22Rv1 (cell line): Measurements from ENCODE around the gene MYH15.

Source experiments
- H3K27ac ChIP-seq: fragments of 450-650 bp; 2 replicates; pipeline ENCODE4 v1.5.1; 2017
- CTCF ChIP-seq: fragments of 450-650 bp; IDR thresholded peaks from 2 replicates; pipeline ENCODE4 v1.5.1; 2017; ENCODE audit warnings: mild to moderate bottlenecking
- ZFX ChIP-seq: fragments of 450-650 bp; IDR thresholded peaks from 2 replicates; pipeline ENCODE4 v1.6.1; 2017; ENCODE audit warnings: antibody characterized with exemption, borderline replicate concordance

MYH15 gene

DNA sequence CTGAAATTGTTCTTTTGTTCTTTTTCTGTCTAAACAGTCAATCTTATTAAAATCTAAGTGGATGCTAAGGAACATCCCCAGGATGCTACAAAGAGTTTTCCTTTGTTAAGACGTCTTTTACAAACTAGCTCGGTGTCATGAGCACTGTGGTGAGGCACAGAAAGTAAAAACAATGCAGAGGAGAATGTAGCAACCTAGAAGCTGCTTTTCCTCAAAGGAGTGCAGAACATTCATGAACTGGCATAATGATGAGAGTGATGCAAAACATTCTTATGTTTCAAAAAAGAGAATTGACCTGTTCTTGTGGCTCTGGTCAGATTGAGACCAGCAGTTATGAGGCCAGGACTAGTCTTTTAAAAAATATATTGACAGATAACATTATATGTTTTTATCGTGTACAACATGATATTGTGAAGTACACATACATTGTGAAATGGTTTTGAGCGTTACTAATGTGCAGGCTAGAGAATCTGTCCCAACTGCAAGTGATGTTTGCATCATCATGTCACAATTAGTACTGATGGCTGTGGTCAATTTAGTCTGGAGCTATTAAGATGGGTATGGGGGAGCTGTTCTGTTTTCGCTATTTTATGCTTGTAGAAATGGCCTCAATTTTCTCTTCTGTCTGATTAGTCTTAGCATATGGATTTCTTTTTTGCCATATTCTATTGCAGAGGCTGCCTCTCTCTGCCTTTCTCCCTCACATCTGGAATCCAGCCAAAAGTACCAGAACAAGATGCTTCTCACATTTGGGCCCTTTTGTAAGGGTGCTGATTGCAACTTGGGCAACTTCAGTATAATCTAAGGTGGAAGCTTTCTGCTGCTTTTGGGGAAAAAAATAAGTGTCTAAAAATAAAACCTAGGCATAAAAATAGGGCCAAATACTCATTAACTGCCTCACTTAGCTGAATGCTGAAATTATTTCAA, 163.8 kb downstream of the MYH15 start:
- no peak overlapping the region for H3K27ac ChIP-seq
- TF ChIP-seq ZFX: no peak
- TF ChIP-seq CTCF: no peak

GRCh38 chr3:108345492-108346205, 164.7 kb downstream of the MYH15 start:
- TF ChIP-seq ZFX: no peak
- no peak for TF ChIP-seq CTCF
- no peak overlapping the region for H3K27ac ChIP-seq

DNA sequence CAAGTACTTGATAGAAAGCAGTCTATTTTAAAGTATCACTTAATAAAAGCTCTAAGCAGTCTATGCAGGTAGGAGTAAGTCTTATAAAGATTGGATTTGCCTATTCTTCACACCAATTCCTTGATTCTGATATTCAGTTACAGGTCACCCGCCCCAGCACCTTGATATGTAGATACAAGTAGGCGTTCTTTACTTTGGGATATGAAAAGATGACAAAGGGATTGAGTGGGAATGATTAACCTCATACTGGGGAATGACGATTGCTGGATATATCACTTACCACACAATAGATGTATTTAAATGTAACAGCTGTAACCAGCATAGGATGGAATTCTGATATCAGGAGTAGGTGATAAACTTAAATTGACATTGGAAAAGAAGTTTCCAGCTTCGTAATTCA, 166.9 kb downstream of the MYH15 start:
- no peak for TF ChIP-seq ZFX
- no peak for TF ChIP-seq CTCF
- no peak overlapping the region for H3K27ac ChIP-seq

GRCh38 chr3:108342837-108343486, 167.4 kb downstream of the MYH15 start:
- H3K27ac ChIP-seq: no peak overlapping the region
- TF ChIP-seq CTCF: no peak
- TF ChIP-seq ZFX: no peak

DNA sequence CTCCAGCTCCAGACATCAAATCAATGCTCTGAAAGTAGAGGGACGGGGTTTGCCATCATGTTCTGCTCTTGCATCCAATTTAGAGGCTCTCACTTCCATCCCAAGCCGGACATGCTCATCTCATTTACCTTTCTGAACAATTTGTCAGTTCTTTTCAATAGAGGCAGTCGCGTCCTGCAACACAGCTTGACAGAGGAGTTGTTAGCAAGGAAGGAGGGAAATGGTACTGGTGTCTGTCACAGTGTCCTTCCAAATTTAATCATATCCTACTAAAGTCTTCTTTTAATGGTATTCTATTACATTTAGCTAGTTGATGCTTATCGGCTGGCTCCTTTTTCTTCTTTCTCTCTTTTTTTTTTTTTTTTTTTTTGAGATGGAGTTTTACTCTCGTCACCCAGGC, 168.5 kb downstream of the MYH15 start:
- H3K27ac ChIP-seq: no peak overlapping the region
- TF ChIP-seq ZFX: no peak
- no peak for TF ChIP-seq CTCF

DNA sequence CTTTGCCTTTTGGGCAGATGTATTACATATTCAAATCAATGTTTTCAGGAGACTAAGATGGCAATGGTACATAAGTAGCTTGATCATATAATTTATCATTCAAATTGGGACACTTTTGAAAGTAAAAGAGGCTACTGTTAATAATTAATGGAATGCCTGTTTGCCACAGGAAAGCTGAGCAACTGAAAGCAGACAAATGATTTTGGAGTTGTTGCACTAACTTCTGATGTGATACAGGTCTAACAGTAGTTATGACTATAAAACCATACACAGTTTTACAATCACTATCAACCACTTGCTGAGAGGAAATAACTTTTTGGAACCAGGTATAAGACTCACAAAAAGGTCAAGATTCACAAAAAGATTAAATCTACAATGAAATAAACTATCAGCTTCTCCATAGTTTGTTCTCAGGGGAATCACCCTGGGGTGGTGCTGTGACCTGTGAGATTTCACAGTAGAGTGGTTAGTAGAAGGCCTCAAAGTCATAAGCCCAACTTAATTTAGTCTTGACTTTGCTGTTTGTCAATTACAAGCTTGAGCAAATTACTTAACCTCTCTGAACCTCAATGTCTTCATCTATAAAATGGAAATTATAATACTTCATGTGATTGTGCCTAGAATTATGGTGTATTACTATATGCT, 171.4 kb downstream of the MYH15 start:
- no peak overlapping the region for H3K27ac ChIP-seq
- TF ChIP-seq ZFX: no peak
- no peak for TF ChIP-seq CTCF
